Natural killer cell (primary cell): ENCODE results near the gene NCAPG2. TPM values are rescaled to one million over a fixed set of nuclear protein-coding genes. Genes with fewer than 3 reads are reported as not detected.

Experiments used
- ATAC-seq, 3 donors: fragments of 150-1000 bp in 2 of 3; fragments of 200-7000 bp in 1 of 3; cut with Tn5 transposase; 1 replicate in 1 of 3; 2 replicates in 2 of 3; pipeline ENCODE4 v1.10.0; 2021; ENCODE audit warnings: mild to moderate bottlenecking in 2 of 3, moderate library complexity in 2 of 3
- DNase-seq, 2 donors: peaks; one replicate each; pipeline versions ENCODE4 v3.0.0 to v3.0.0-alpha.2; 2013 to 2021; ENCODE audit warnings: mixed read lengths in 1 of 2
- H3K27ac ChIP-seq: one replicate; pipeline ENCODE4 v1.5.1; 2013; ENCODE audit warnings: mild to moderate bottlenecking, low read length
- H3K27me3 ChIP-seq: one replicate; pipeline ENCODE4 v1.6.1; 2013; ENCODE audit warnings: low read length; ENCODE audit not compliant: control insufficient read depth, insufficient read depth
- H3K36me3 ChIP-seq: one replicate; pipeline ENCODE4 v1.6.1; 2013; ENCODE audit warnings: low read length; ENCODE audit not compliant: control insufficient read depth, insufficient read depth
- H3K4me1 ChIP-seq: one replicate; pipeline ENCODE4 v1.6.1; 2013; ENCODE audit warnings: low read length; ENCODE audit not compliant: control insufficient read depth, insufficient read depth
- H3K4me3 ChIP-seq: one replicate; pipeline ENCODE4 v1.5.1; 2013; ENCODE audit warnings: low read length
- H3K9me3 ChIP-seq: one replicate; pipeline ENCODE4 v1.6.1; 2013; ENCODE audit warnings: low read length; ENCODE audit not compliant: control insufficient read depth, insufficient read depth
- H3K27ac Mint-ChIP-seq, 2 donors: one replicate each; pipeline ENCODE4 v1.8.0; 2022; ENCODE audit warnings: mild to moderate bottlenecking in 2 of 2, mixed read lengths in 2 of 2, moderate library complexity in 1 of 2
- H3K27me3 Mint-ChIP-seq, 2 donors: one replicate each; pipeline ENCODE4 v1.8.0; 2022; ENCODE audit warnings: low read depth in 2 of 2, mixed read lengths in 2 of 2
- H3K36me3 Mint-ChIP-seq: one replicate; pipeline ENCODE4 v1.8.0; 2022; ENCODE audit warnings: mixed read lengths
- H3K4me1 Mint-ChIP-seq, 2 donors: one replicate each; pipeline ENCODE4 v1.8.0; 2022; ENCODE audit warnings: mixed read lengths in 2 of 2
- H3K4me3 Mint-ChIP-seq: one replicate; pipeline ENCODE4 v1.8.0; 2022; ENCODE audit warnings: mild to moderate bottlenecking, moderate library complexity, mixed read lengths
- H3K9me3 Mint-ChIP-seq, 2 donors: one replicate each; pipeline ENCODE4 v1.8.0; 2022; ENCODE audit warnings: mixed read lengths in 2 of 2
- CTCF ChIP-seq: fragments of 200-600 bp; IDR thresholded peaks from one replicate; pipeline ENCODE4 v1.8.0; 2022; ENCODE audit warnings: antibody characterized with exemption
- WGBS: methylation state at CpG from one replicate; pipeline ENCODE4 v1.1.7; 2013; ENCODE audit warnings: missing lambda C conversion rate; ENCODE audit not compliant: insufficient coverage; 5-methylcytosine and 5-hydroxymethylcytosine counted together
- intact Hi-C: fragments of 100-400 bp; cut with micrococcal nuclease; formaldehyde crosslinking; loops from one replicate; pipeline ENCODE4 v1.14.2; 2022
- total RNA-seq, 4 donors: library from RNA; stranded (reverse); fragments of 120-200 nt in 1 of 4; gene quantifications; one replicate each; pipeline versions ENCODE4 v1.2.3 to v1.2.4, GENCODE V29; 2013 to 2022

Gene NCAPG2
- total RNA-seq, 3 donors from 2014 or later (not counting 1 experiment from before 2014, with no cell fraction given) = 8.8 to 14.8 (median 14.1) TPM

- Mint-ChIP-seq H3K27me3 (no peaks in the 10 kb centered on the region), H3K36me3 (no peaks in the 10 kb centered on the region), H3K9me3 (no peaks in the 10 kb centered on the region), H3K4me1 (no peaks in the 10 kb centered on the region), H3K27ac (no peak overlapping the region), H3K4me3 (no peak overlapping the region)
- no peak overlapping the region for H3K27ac ChIP-seq
- no peaks in the 10 kb centered on the region for H3K9me3 ChIP-seq
- no peak for ATAC-seq
- H3K4me3 ChIP-seq = no peak overlapping the region
- 97% methylated on average over 3 of the region's 5 CpGs for WGBS
- intact Hi-C loops = no loop called here
- DNase-seq = no peak
- H3K4me1 ChIP-seq = no peaks in the 10 kb centered on the region
- no peak for TF ChIP-seq CTCF
- no peaks in the 10 kb centered on the region for H3K36me3 ChIP-seq
- H3K27me3 ChIP-seq = no peaks in the 10 kb centered on the region
Measured at GRCh38 chr7:158620418-158620817, 84.2 kb downstream of the NCAPG2 start.

- DNase-seq (no peak), ATAC-seq (no peak)
- no peak overlapping the region for H3K27ac Mint-ChIP-seq
- intact Hi-C loops = no loop called here
- H3K4me1 ChIP-seq = no peaks in the 10 kb centered on the region
- H3K36me3 ChIP-seq = no peaks in the 10 kb centered on the region
- no peak overlapping the region for H3K4me3 Mint-ChIP-seq
- no peaks in the 10 kb centered on the region for H3K27me3 Mint-ChIP-seq
- H3K9me3 Mint-ChIP-seq = no peaks in the 10 kb centered on the region
- H3K9me3 ChIP-seq = no peaks in the 10 kb centered on the region
- no peak overlapping the region for H3K4me3 ChIP-seq
- H3K27ac ChIP-seq = no peak overlapping the region
- no peaks in the 10 kb centered on the region for H3K27me3 ChIP-seq
- no peak for TF ChIP-seq CTCF
- WGBS = 95% methylated on average over 4 of the region's 4 CpGs
- no peaks in the 10 kb centered on the region for H3K36me3 Mint-ChIP-seq
- H3K4me1 Mint-ChIP-seq = no peaks in the 10 kb centered on the region
Measured at GRCh38 chr7:158618745-158619140, 85.9 kb downstream of the NCAPG2 start.

GRCh38 chr7:158617737-158618128 is 86.9 kb downstream of the NCAPG2 start:
- Mint-ChIP-seq H3K27ac (no peak overlapping the region), H3K27me3 (no peaks in the 10 kb centered on the region), H3K4me1 (no peaks in the 10 kb centered on the region), H3K4me3 (no peak overlapping the region), H3K36me3 (no peaks in the 10 kb centered on the region), H3K9me3 (no peaks in the 10 kb centered on the region)
- DNase-seq = no peak
- no peak for ATAC-seq
- H3K27ac ChIP-seq = no peak overlapping the region
- no peak for TF ChIP-seq CTCF
- WGBS = 88% methylated on average over 3 of the region's 3 CpGs
- intact Hi-C loops = no loop called here
- no peaks in the 10 kb centered on the region for H3K36me3 ChIP-seq
- H3K27me3 ChIP-seq = no peaks in the 10 kb centered on the region
- no peaks in the 10 kb centered on the region for H3K9me3 ChIP-seq
- H3K4me3 ChIP-seq = no peak overlapping the region
- H3K4me1 ChIP-seq = no peaks in the 10 kb centered on the region

- intact Hi-C loops = no loop called here
- Histone ChIP-seq H3K9me3 (no peaks in the 10 kb centered on the region), H3K4me3 (no peak overlapping the region), H3K27ac (no peak overlapping the region), H3K4me1 (no peaks in the 10 kb centered on the region), H3K36me3 (no peaks in the 10 kb centered on the region), H3K27me3 (no peaks in the 10 kb centered on the region)
- 100% methylated on average over 2 of the region's 2 CpGs for WGBS
- Mint-ChIP-seq H3K27me3 (no peaks in the 10 kb centered on the region), H3K4me1 (no peaks in the 10 kb centered on the region), H3K9me3 (no peaks in the 10 kb centered on the region), H3K4me3 (no peak overlapping the region), H3K36me3 (no peaks in the 10 kb centered on the region), H3K27ac (no peak overlapping the region)
- ATAC-seq = peak in 1 of 3 donors; percentile 48
- no peak for TF ChIP-seq CTCF
- no peak for DNase-seq
Measured at GRCh38 chr7:158616050-158616449, 88.6 kb downstream of the NCAPG2 start.
